HG03103 (cell line): ENCODE results near the gene MSI2.
"Not testable (repeated sequence)": the region's sequence is repeated elsewhere in the genome, so short reads cannot be mapped to it uniquely, and the experiment has no call there.

Experiments
- ATAC-seq: cut with Tn5 transposase; IDR thresholded peaks from one replicate; pipeline ENCODE4 v1.9.1; 2021; ENCODE audit warnings: low read depth; ENCODE audit not compliant: unreplicated experiment

The MSI2 gene

DNA sequence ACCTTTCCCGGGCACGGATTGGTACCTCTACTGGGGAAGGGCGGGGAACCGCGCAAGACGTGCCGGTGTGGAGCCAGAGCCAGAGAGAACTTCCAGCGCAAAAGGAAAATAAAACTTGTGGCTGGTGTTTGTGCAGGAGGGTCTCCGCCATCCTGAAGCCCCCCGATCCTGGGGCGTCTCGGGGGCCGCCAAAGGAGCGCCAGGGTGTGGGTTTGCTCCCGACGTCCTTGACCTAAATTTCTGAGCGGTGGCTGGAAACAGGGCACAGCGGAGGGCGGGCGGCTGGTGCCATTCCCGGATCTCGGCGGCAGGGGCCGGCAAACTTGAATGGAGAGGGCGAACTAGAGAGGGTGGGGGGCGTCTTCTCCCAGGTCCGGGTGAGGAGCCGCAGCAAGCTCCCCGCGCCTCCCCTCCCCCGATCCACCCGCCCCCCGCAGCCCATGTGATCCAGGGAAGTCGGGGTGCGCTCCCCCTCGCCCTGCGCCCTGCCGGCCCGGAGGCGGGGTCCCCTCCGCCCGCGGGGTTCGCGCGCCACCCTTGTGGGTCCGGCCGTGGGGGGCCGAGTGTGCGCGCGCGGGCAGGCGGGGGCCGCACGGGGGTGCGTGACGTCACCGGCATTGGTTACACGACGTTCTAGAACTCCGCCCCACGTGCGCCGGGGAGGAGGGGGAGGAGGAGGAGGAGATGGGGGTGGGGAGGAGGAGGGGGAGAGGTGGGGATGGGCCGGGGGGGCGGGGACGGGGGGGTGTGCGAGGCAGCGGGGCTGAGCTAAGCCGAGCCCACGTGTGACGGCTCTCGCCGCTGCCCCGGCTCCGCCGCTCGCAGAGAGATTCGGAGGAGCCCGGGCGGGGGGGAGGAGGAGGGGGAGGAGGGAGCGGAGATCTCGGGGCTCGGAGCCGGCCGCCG, at the start of gene MSI2:
Gene MSI2 (plus strand): TSS at position 748 of the 906 bp plus-strand sequence. CDS start 220 bp downstream, outside the sequence.
- ATAC-seq: peak; percentile 70

- ATAC-seq: no peak
These were observed 49.4 kb upstream of the MSI2 start for GRCh38 chr17:57206928-57207327.

GRCh38 chr17:57207396-57207795, 48.9 kb upstream of the MSI2 start:
- no peak for ATAC-seq

- no peak for ATAC-seq
These were observed 46.1 kb upstream of the MSI2 start for GRCh38 chr17:57210224-57210553.

DNA sequence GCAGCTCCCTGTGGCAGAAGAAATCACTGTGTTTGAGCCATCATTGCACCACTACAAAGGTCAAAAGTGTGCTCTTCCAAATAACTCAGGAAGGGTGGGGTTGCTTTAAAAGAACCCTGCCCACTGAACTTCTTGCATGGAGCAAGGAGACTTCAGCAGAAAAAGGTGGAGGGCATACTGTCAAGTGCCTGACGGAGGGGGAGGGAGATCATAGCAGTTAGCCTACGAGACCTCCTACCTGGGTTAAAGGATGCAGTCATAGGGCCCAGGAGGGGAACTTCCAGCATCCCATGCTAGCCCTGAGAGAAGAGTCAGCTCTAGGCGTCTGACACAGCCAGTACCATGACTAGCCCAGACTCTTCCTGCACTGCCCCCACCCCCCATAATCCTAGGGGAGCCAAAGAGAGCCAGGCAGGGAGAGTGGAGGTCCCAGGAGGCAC, 45.3 kb upstream of the MSI2 start:
- ATAC-seq: no peak

DNA sequence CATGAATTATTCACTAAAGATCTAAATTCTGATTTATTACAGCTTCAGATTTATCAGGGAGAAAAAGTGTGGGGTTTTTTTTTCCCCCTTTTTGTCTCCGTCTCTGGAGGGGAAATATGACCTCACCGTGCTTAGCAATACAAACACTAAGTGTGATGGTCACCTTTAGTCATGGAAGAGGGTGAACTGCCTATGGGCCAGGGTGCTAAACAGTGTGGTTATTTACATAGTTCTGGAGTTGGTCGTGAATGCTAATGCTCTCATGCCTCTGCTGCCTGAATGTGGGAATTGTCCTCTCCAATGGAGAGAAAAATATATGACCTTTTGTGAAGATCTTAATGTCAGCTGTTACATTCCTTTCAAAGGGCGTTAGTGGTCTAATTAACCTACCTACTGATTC, 44.8 kb upstream of the MSI2 start:
- no peak for ATAC-seq

DNA sequence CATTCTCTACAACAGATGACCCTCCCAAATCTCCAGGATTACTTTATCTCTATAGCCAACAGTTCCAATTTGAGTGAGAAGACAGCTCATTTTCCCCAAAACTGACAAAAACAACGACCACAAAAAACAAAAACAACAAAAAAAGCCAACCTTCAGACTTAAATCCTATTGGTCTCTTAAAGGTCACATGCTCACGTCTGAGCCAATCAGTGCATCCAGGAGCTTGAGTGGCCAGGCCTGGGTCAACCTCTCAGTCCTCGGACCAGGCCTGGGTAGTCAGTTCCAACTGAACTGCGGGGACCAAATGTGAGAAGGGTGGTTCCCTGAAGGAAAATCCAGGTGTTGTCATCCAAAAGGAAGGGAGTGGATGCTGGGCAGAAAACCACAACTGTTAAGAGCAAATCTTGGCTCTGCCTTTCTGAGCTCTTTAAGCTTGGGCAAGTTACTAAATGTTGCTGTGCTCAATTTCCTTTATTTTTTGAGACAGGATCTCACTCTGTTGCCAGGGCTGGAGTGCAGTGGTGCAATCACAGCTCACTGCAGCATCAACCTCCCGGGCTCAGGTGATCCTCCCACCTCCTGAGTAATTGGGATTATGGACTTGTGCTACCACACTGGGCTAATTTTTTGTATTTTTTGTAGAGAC, 43.0 kb upstream of the MSI2 start:
- ATAC-seq: no peak

GRCh38 chr17:57215317-57215716, 41.0 kb upstream of the MSI2 start:
- no peak for ATAC-seq

DNA sequence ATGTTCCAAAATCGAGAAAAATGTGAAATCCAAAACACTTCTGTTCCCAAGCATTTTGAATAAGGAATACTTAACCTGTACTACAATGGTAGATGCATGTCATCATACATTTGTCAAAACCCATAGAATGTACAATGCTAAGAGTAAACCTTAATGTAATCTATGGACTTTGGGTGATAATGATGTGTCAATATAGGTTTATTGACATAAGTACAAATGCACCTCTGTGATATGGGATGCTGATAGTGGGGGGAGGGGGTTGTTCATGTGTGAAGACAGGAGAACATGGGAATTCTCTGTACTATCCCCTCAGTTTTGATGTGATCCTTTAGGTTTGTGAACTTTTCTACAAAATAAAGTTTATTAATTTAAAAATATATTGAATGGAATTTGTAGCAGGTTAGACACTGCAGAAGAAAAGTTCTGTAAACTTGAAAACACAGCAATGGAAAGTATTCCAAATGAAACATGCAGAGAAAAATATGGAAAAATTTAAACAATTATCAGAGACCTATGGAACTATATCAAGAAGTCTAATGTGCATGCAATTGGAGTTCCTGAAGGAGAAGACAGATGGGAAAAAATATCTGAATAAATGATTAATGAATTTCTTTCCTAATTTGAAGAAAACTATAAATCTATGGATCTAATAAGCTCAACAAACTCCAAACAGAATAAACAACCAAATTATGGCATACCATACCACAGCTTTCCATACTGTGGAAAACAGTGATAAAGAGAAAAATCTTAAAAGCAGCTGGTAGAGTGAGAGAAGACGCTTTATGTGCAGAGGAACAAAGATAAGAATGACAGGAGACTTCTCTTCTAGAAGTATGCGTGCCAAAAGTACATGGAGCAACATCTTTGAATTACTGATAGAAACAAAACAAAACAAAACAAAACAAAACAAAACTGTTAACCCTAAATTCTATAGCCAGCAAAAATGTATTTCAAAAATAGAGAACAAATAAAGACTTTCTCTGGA, 34.7 kb upstream of the MSI2 start:
- no peak for ATAC-seq

DNA sequence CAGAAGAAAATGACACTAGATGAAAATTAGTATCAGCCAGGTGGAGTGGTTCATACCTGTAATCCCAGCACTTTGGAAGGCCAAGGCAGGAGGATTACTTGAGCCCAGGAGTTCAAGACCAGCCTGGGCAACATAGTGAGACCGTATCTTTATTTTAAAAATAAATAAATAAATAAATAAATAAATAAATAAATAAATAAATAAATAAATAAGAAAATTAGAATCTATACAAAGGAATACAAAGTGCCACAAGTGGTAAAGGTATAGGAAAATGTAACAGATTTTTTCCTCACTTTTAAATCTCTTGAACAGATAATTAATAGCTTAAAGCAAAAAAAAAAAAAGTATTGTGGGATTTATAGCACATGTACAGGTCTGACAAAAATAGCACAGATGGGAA, 33.9 kb upstream of the MSI2 start:
- ATAC-seq: not testable (repeated sequence)

- ATAC-seq: no peak
These were observed 31.2 kb upstream of the MSI2 start for GRCh38 chr17:57225127-57225526.

GRCh38 chr17:57226793-57227192, 29.5 kb upstream of the MSI2 start:
- ATAC-seq: no peak

DNA sequence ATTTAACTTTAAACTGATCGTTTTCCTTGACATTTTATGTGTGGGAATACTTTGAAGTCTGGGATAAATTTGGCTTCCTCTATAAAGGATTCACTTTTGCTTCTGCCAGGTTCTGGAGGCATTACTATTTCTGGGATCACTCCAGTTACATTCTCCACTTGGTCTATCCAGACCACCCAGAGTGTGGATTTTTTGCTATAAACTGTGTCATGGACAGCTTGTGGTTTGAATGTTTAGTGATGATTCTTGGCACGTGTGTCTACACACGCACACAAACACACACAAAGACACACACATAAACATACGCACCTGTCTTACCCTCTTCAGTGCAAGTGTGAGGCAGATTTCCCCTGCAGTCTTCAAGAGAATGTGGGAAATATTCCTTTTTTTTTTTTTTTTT, 27.4 kb upstream of the MSI2 start:
- no peak for ATAC-seq

DNA sequence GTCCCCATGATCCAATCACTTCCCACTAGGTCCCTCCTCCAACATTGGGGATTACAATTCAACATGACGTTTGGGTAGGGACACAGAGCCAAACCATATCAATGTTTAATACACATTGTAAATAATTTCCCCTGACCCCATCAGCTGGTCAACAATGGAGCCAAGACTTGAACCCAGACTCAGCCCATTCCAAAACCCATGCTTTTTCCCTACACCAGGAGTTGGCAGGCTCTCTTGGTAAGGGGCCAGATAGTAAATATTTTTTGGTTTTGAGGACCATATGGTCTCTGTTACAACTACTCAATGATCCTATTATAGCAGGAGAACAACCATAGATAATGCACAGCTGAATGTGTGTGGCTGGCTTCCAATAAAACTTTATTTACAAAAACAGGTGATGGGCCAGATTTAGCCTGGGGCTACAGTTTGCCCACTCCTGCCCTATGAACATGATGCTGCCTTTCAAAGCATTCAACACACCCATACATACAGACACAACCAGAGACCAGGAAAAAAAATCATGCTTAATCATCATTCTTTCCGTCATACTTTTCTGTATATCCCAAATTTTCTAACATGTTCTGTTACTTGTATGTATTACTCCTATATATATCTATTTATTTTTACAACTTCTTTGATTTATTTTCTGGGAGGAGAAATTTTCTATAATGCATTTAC, 22.1 kb upstream of the MSI2 start:
- ATAC-seq: no peak

DNA sequence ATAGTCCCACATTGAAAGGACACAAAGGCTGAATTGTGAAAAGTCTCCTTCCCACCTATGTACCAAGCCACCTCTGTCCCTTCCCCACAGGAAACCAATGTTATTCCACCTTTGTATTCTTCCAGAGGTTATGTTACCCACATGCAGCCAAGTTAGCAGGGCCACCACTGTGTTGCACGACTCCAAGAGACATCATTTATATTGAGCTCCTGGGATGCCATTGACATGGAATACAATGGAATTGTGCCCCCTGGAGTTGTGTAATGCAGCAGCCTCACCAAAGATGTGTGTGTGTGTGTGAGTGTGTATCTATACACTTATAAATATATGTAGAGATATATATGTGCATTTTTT, 21.6 kb upstream of the MSI2 start:
- ATAC-seq: no peak

DNA sequence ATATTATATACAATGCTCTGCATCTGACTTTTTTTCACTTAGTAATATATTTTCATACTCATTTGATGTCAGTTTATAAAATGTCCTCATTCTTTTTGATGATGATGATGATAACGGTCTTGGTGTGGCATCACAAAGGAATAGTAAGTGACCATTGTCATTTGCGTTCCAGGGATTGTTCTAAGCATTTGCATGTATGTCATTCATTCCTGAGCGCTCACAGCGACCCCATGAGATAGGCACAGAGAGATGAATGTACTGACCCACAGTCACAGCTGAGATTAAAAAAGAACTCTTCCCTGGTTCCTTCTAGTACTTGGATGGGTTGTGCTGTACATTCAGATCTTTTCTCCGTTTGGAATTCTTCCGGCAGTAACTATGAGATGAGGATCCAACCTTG, 21.2 kb upstream of the MSI2 start:
- no peak for ATAC-seq

DNA sequence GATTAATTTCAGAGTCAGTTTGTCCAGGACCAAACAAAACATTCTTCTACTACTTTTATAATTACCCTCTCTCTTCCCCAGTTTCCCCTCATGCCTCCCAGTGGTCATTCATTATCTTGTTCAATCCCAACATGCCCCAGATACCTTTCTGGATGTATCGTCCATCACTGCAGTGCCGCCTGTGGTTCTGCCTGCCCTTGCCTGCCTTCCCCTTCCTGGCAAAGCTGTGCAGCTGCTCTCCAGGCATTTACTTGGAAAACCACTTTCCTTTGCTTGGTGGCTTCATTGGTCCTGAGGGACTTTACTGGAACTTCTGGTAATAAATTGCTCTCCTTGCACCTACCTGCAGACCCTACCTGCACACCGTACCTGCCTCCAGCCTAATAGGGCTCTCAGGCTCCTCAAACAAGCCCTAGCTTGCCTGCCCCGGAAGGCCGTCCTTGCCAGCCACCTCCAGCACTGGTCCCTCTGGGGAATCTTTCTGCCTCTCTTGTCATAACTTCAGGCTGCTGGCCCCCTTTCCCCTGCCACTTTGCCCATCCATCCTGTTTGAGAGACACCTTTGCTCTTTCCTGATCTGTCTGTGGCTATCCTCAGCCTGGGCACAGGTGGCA, 19.5 kb upstream of the MSI2 start:
- ATAC-seq: no peak

DNA sequence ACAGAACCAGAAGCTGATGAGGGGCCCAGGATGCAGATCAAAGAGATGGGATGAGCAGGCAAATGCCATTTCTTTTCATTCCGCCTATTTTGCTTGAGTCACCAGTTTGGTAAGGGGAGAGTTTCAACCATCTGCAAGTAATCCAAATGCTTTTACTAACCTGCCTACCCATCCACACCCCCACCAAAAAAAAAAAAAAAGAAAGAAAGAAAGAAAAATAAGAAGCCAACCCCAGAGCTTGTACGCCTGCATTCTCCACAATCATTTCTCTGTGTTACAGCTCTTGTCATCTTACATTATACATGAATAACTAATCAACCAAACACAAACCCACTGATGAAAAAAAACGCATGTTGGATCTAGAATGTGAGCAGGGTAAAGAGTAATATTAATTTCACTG, 15.7 kb upstream of the MSI2 start:
- no peak for ATAC-seq

- no peak for ATAC-seq
These were observed 14.2 kb upstream of the MSI2 start for GRCh38 chr17:57242148-57242547.

DNA sequence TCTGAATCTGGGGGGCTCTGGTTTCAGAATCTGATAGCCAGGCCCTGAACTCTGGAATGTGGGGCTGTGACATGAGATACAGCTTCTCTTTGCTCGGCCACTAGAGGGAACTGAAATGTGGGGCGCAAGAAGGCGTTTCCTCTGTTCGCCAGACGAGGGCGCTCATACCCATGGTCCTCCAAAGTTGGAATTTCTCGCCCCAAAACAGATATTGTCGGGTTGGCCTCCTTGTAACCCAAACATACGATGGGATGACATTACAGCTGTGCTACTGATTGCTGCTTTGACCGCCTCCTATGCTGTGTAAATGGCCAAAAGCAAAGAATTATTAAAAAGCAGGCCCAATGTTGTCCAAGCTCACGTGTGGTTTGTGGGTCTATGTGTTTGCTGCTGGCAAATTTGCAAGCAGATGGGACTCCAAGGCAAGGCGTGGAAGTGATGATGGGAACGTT, 13.1 kb upstream of the MSI2 start:
- ATAC-seq: no peak
